SJSA1 (cell line): ENCODE results near the gene TEX22. TPM values are rescaled to one million over a fixed set of nuclear protein-coding genes. Genes with fewer than 3 reads are reported as not detected.

Source experiments
- DNase-seq, 2 experiments: peaks; one replicate each; pipeline ENCODE4 v3.0.0-alpha.2; 2015 to 2020; ENCODE audit warnings: low spot score in 2 of 2, low read depth in 1 of 2
- H3K27ac ChIP-seq: fragments of 250-450 bp; sonication (Bioruptor Pico); 2 replicates; pipeline ENCODE4 v1.5.1; 2020; ENCODE audit warnings: mild to moderate bottlenecking, moderate library complexity
- H3K27me3 ChIP-seq: fragments of 250-450 bp; sonication (Bioruptor Pico); replicated peaks from 2 replicates; pipeline ENCODE4 v1.5.1; 2020; ENCODE audit warnings: mild to moderate bottlenecking, moderate library complexity
- H3K36me3 ChIP-seq: fragments of 250-450 bp; sonication (Bioruptor Pico); 2 replicates; pipeline ENCODE4 v1.5.1; 2020; ENCODE audit warnings: mild to moderate bottlenecking
- H3K4me1 ChIP-seq: fragments of 250-450 bp; sonication (Bioruptor Pico); replicated peaks from 2 replicates; pipeline ENCODE4 v1.6.1; 2021; ENCODE audit warnings: mild to moderate bottlenecking
- H3K4me3 ChIP-seq: fragments of 250-450 bp; sonication (Bioruptor Pico); 2 replicates; pipeline ENCODE4 v1.5.1; 2020; ENCODE audit warnings: mild to moderate bottlenecking
- H3K9me3 ChIP-seq: fragments of 250-450 bp; sonication (Bioruptor Pico); replicated peaks from 2 replicates; pipeline ENCODE4 v1.5.1; 2020; ENCODE audit warnings: mild to moderate bottlenecking
- total RNA-seq: library from RNA; depleted of rRNA; stranded (reverse); fragments of >200 nt; shearing (Covaris generic); gene quantifications from 2 replicates; pipeline ENCODE4 v1.2.3, GENCODE V29; 2014

Gene TEX22
- total RNA-seq, 1 experiment from 2014 or later: 0.11 TPM

GRCh38 chr14:105420101-105420973 is 22.0 kb downstream of the TEX22 start:
- DNase-seq: no peak
- H3K9me3 ChIP-seq: no peaks in the 10 kb centered on the region
- H3K4me3 ChIP-seq: peak overlapping the region; percentile 57
- peaks cover 23% of the 10 kb centered on the region for H3K4me1 ChIP-seq
- H3K27ac ChIP-seq: no peak overlapping the region
- peaks cover 19% of the 10 kb centered on the region; the same call in 1 of the 2 replicates for H3K36me3 ChIP-seq
- no peaks in the 10 kb centered on the region for H3K27me3 ChIP-seq

GRCh38 chr14:105420974-105421674 is 22.8 kb downstream of the TEX22 start:
- Histone ChIP-seq H3K27ac (no peak overlapping the region), H3K27me3 (no peaks in the 10 kb centered on the region), H3K9me3 (no peaks in the 10 kb centered on the region), H3K4me3 (peak overlapping the region; percentile 57), H3K36me3 (peaks cover 19% of the 10 kb centered on the region; the same call in 1 of the 2 replicates), H3K4me1 (peaks cover 22% of the 10 kb centered on the region)
- DNase-seq: no peak

- Histone ChIP-seq H3K27me3 (no peaks in the 10 kb centered on the region), H3K4me1 (peaks cover 22% of the 10 kb centered on the region), H3K4me3 (no peak overlapping the region), H3K27ac (no peak overlapping the region), H3K36me3 (peaks cover 24% of the 10 kb centered on the region), H3K9me3 (no peaks in the 10 kb centered on the region)
- no peak for DNase-seq
Measured at GRCh38 chr14:105421723-105422615, 23.6 kb downstream of the TEX22 start.

GRCh38 chr14:105422695-105423487 is 24.6 kb downstream of the TEX22 start:
- H3K27ac ChIP-seq: no peak overlapping the region
- no peak for DNase-seq
- H3K4me3 ChIP-seq: no peak overlapping the region
- peaks cover 22% of the 10 kb centered on the region for H3K4me1 ChIP-seq
- H3K9me3 ChIP-seq: no peaks in the 10 kb centered on the region
- H3K27me3 ChIP-seq: no peaks in the 10 kb centered on the region
- H3K36me3 ChIP-seq: peaks cover 25% of the 10 kb centered on the region

- Histone ChIP-seq H3K4me1 (peaks cover 22% of the 10 kb centered on the region), H3K27me3 (no peaks in the 10 kb centered on the region), H3K36me3 (peaks cover 25% of the 10 kb centered on the region), H3K4me3 (no peak overlapping the region), H3K27ac (no peak overlapping the region), H3K9me3 (no peaks in the 10 kb centered on the region)
- DNase-seq: no peak
Measured at GRCh38 chr14:105423488-105424195, 25.3 kb downstream of the TEX22 start.

GRCh38 chr14:105424861-105425260 is 26.5 kb downstream of the TEX22 start:
- Histone ChIP-seq H3K4me1 (peaks cover 14% of the 10 kb centered on the region), H3K36me3 (peaks cover 25% of the 10 kb centered on the region), H3K9me3 (no peaks in the 10 kb centered on the region)

GRCh38 chr14:105425823-105426247 is 27.5 kb downstream of the TEX22 start:
- Histone ChIP-seq H3K4me1 (peaks cover 19% of the 10 kb centered on the region), H3K27me3 (no peaks in the 10 kb centered on the region), H3K27ac (no peak overlapping the region), H3K4me3 (no peak overlapping the region), H3K9me3 (no peaks in the 10 kb centered on the region), H3K36me3 (peaks cover 19% of the 10 kb centered on the region)
- no peak for DNase-seq

More at GRCh38 chr14:105424861-105425260, 26.5 kb downstream of the TEX22 start:
- Histone ChIP-seq H3K4me3 (no peak overlapping the region), H3K27ac (no peak overlapping the region), H3K27me3 (no peaks in the 10 kb centered on the region)
- no peak for DNase-seq

- no peaks in the 10 kb centered on the region for H3K27me3 ChIP-seq
- DNase-seq: no peak
- H3K27ac ChIP-seq: no peak overlapping the region
- peaks cover 14% of the 10 kb centered on the region for H3K36me3 ChIP-seq
- no peaks in the 10 kb centered on the region for H3K9me3 ChIP-seq
- H3K4me3 ChIP-seq: no peak overlapping the region
- peaks cover 15% of the 10 kb centered on the region for H3K4me1 ChIP-seq
Measured at GRCh38 chr14:105426416-105427130, 28.2 kb downstream of the TEX22 start.

GRCh38 chr14:105427412-105427811 is 29.1 kb downstream of the TEX22 start:
- no peak overlapping the region for H3K27ac ChIP-seq
- no peaks in the 10 kb centered on the region for H3K27me3 ChIP-seq
- H3K4me1 ChIP-seq: peaks cover 14% of the 10 kb centered on the region
- DNase-seq: no peak
- H3K36me3 ChIP-seq: peaks cover 10% of the 10 kb centered on the region
- no peaks in the 10 kb centered on the region for H3K9me3 ChIP-seq
- H3K4me3 ChIP-seq: no peak overlapping the region

- Histone ChIP-seq H3K27ac (no peak overlapping the region), H3K9me3 (no peaks in the 10 kb centered on the region), H3K36me3 (peaks cover 12% of the 10 kb centered on the region), H3K4me3 (no peak overlapping the region), H3K27me3 (no peaks in the 10 kb centered on the region), H3K4me1 (peaks cover 14% of the 10 kb centered on the region)
- no peak for DNase-seq
Measured at GRCh38 chr14:105427936-105428485, 29.7 kb downstream of the TEX22 start.

GRCh38 chr14:105430042-105430441 is 31.7 kb downstream of the TEX22 start:
- H3K27me3 ChIP-seq: no peaks in the 10 kb centered on the region
- no peak overlapping the region for H3K4me3 ChIP-seq
- H3K36me3 ChIP-seq: peaks cover 8% of the 10 kb centered on the region
- H3K4me1 ChIP-seq: peaks cover 14% of the 10 kb centered on the region
- no peaks in the 10 kb centered on the region for H3K9me3 ChIP-seq
- no peak for DNase-seq
- no peak overlapping the region for H3K27ac ChIP-seq
